Psoas muscle (tissue), 8 donors: ENCODE results near the gene SLC7A14. TPM values are rescaled to one million over a fixed set of nuclear protein-coding genes. Genes with fewer than 3 reads are reported as not detected.
A peak's percentile ranks its signal among the peaks of the same experiment; 100 is the strongest.

Experiments
- ATAC-seq, 4 donors: fragments of 200-7000 bp; cut with Tn5 transposase; one replicate each; pipeline ENCODE4 v1.9.1; 2020; ENCODE audit warnings: moderate library complexity in 3 of 4, mild to moderate bottlenecking in 2 of 4
- DNase-seq, 2 donors: peaks; one replicate each; pipeline ENCODE4 v3.0.0-alpha.2; 2020
- H3K27ac ChIP-seq: fragments of 200-600 bp; one replicate; pipeline ENCODE4 v1.8.0; 2022
- H3K27me3 ChIP-seq, 3 donors: fragments of 200-600 bp in 1 of 3; one replicate each; pipeline versions ENCODE4 v1.6.1 to v1.8.0; 2013 to 2022; ENCODE audit warnings: low read length in 2 of 3, mild to moderate bottlenecking in 2 of 3, moderate library complexity in 1 of 3; ENCODE audit not compliant: insufficient read depth in 3 of 3
- H3K36me3 ChIP-seq, 2 donors: fragments of 200-600 bp in 1 of 2; one replicate each; pipeline versions ENCODE4 v1.6.1 to v1.8.0; 2013 to 2022; ENCODE audit warnings: low read depth in 1 of 2, mild to moderate bottlenecking in 1 of 2, moderate library complexity in 1 of 2; ENCODE audit not compliant: insufficient read depth in 1 of 2
- H3K4me1 ChIP-seq: fragments of 200-600 bp; one replicate; pipeline ENCODE4 v1.8.0; 2022
- H3K4me3 ChIP-seq: fragments of 200-600 bp; one replicate; pipeline ENCODE4 v1.8.0; 2022; ENCODE audit warnings: mild to moderate bottlenecking
- H3K9me3 ChIP-seq: fragments of 200-600 bp; one replicate; pipeline ENCODE4 v1.8.0; 2022
- WGBS, 3 donors: extraction: QIAGEN DNeasy Blood & Tissue Kit; methylation state at CpG; one replicate each; pipeline versions ENCODE4 v1.1.6 to v1.1.7; 2013; 5-methylcytosine and 5-hydroxymethylcytosine counted together
- intact Hi-C, 2 donors: fragments of 100-400 bp; cut with DNase I; formaldehyde crosslinking; loops; one replicate each; pipeline versions ENCODE4 v1.11.0 to v1.14.2; 2022
- polyA plus RNA-seq, 3 donors: library from polyadenylated mRNA; stranded (reverse); fragments of 200-250 nt; gene quantifications; one replicate each; pipeline ENCODE4 v1.2.3, GENCODE V29; 2013
- total RNA-seq, 4 donors: library from RNA; stranded (reverse); fragmentation: NEBNext Ultra II Directional in 2 of 4; extraction: Animal tissue kit (Norgen Biotek cat#: 25700) in 2 of 4; gene quantifications; one replicate each; pipeline versions ENCODE4 v1.2.1 to v1.2.4, GENCODE V29; 2021 to 2023
- TF ChIP-seq, protein P1 (sequence below): fragments of 200-600 bp; IDR thresholded peaks from one replicate; pipeline ENCODE4 v1.8.0; 2022; ENCODE audit warnings: antibody characterized with exemption
- donor health status: healthy with polysubstance abuse.
- donor health status: DM: no; HTN: no; CAD: no; lungs with moderate emphysema.
- donor health status: Bipolar disorder and iron deficiency.
- donor health status: healthy.
- donor health status: DM: yes; HTN: yes; CAD: no.
- donor health status: DM: no; HTN: no; CAD: no.
- donor health status: DM: no; HTN: no; CAD: no.
- donor health status: DM: yes; HTN: yes; CAD: no.

The SLC7A14 gene
- total and polyA plus RNA-seq, 7 donors: under 0.01 to 0.04 (median 0.01) TPM; not detected in 4

DNA sequence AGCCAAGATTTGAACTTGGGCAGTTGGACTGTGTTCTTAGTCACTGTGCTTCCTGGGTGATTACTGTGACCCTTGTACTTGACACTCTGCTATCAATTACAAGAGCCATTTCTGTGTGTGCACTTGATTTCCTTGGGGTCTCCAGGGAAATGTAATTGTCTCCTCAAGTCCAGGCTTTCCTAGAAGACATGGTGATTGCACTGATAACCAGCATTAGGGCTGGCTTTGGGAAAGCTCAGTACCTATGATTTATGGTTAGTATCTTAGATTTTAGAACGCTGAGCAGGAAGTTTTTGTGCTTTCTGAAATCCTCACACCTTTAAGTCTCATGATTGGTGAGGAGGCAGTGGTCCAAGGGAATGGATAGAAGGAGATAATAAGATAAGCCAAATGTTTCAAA lies 168.8 kb downstream of the SLC7A14 start:
- intact Hi-C loops: loop anchor here in 1 of 2 donors (5.0 to 10.0 kb wide), 2 partner anchors 275 to 398 kb away; no protein-coding TSS in a partner anchor
- no peak for DNase-seq
- Histone ChIP-seq H3K9me3 (no peaks in the 10 kb centered on the region), H3K27ac (no peak overlapping the region), H3K4me1 (peaks cover 9% of the 10 kb centered on the region), H3K36me3 (no peaks in the 10 kb centered on the region), H3K27me3 (peaks cover 0 to 38% (median 7%) of the 10 kb centered on the region in 3 donors), H3K4me3 (no peak overlapping the region)
- ATAC-seq: no peak
- WGBS, 3 donors: 79 to 91% (median 85%) methylated on average over 1 of the region's 1 CpG
- TF ChIP-seq, protein P1, sequence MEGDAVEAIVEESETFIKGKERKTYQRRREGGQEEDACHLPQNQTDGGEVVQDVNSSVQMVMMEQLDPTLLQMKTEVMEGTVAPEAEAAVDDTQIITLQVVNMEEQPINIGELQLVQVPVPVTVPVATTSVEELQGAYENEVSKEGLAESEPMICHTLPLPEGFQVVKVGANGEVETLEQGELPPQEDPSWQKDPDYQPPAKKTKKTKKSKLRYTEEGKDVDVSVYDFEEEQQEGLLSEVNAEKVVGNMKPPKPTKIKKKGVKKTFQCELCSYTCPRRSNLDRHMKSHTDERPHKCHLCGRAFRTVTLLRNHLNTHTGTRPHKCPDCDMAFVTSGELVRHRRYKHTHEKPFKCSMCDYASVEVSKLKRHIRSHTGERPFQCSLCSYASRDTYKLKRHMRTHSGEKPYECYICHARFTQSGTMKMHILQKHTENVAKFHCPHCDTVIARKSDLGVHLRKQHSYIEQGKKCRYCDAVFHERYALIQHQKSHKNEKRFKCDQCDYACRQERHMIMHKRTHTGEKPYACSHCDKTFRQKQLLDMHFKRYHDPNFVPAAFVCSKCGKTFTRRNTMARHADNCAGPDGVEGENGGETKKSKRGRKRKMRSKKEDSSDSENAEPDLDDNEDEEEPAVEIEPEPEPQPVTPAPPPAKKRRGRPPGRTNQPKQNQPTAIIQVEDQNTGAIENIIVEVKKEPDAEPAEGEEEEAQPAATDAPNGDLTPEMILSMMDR: no peak

GRCh38 chr3:170414202-170414663 lies 171.6 kb downstream of the SLC7A14 start:
- H3K27me3 ChIP-seq: peaks cover 0 to 30% (median 7%) of the 10 kb centered on the region in 3 donors
- no peak for DNase-seq
- H3K4me1 ChIP-seq: peaks cover 8% of the 10 kb centered on the region
- whole genome bisulfite sequencing, 3 donors: 30 to 35% (median 32%) methylated on average over 5 of the region's 5 CpGs
- H3K27ac ChIP-seq: no peak overlapping the region
- ATAC-seq: peak in 3 of 4 donors; percentile 46 to 74 (median 52)
- intact Hi-C loops: loop anchor here (2.0 to 10.0 kb wide), 4 partner anchors 102 to 401 kb away; no protein-coding TSS in a partner anchor
- no peaks in the 10 kb centered on the region for H3K9me3 ChIP-seq
- H3K36me3 ChIP-seq: no peaks in the 10 kb centered on the region
- no peak overlapping the region for H3K4me3 ChIP-seq
- TF ChIP-seq, protein P1: peak; percentile 83

DNA sequence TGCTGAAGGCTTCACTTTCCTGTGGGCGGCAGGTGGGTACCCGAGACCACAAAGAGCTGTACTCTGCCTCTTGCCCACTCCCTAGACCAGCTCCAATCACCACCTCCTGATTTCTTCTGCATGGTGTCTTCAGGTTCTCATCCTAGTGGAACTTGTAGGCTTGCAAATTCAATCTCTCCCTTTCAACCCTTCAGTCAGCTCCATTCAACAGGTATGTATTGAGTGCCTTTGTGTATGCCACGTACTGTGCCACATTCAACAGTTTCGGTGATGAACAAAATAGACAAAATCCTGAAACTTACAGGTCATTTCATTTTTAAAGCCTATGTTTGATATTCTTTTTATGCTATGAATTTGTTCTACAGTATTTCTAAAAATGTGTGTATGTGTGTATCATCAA lies 172.6 kb downstream of the SLC7A14 start:
- 92 to 94% (median 94%) methylated on average over 4 of the region's 4 CpGs for WGBS, 3 donors
- Histone ChIP-seq H3K4me1 (peaks cover 4% of the 10 kb centered on the region), H3K27me3 (peaks cover 0 to 21% (median under 1%) of the 10 kb centered on the region in 3 donors), H3K27ac (no peak overlapping the region), H3K9me3 (no peaks in the 10 kb centered on the region), H3K4me3 (no peak overlapping the region), H3K36me3 (no peaks in the 10 kb centered on the region)
- ATAC-seq (no peak), DNase-seq (no peak)
- intact Hi-C loops: loop anchor here (5.0 to 10.0 kb wide), 3 partner anchors 101 to 402 kb away; no protein-coding TSS in a partner anchor
- TF ChIP-seq, protein P1: no peak

DNA sequence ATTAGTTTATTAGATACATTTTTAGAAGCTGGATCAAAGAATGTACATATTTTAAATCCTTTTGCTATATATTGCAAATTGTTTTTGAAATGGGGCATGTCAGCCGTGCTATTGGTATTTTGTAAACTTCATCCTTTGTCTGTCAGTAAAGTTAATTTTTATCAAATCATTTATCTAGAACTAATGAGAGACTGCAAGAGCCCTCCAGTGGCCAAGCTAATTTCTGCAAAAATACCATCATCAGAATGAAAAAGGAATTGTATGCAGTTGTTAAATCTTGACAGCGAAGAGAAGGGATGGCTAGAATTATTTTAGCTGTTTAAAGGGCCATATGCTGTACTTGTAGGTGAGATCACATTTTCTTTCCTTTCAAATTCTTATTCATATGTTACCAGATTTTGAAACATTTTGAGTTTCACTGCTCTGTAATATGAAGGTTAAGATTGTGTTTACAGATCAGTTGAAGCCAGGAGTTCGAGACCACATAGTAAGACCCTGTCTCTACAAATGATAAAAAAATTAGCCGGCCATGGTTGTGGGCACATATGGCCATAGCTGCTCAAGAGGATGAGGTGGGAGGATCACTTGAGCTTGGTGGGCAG lies 175.3 kb downstream of the SLC7A14 start:
- no peaks in the 10 kb centered on the region for H3K36me3 ChIP-seq
- WGBS, 3 donors: 53 to 62% (median 55%) methylated on average over 4 of the region's 4 CpGs
- H3K4me1 ChIP-seq: no peaks in the 10 kb centered on the region
- H3K27ac ChIP-seq: no peak overlapping the region
- TF ChIP-seq, protein P1: peak; percentile 49
- intact Hi-C loops: loop anchor here (2.0 to 10.0 kb wide), 4 partner anchors 98 to 404 kb away; no protein-coding TSS in a partner anchor
- DNase-seq: no peak
- peak in 1 of 4 donors; percentile 42 for ATAC-seq
- H3K9me3 ChIP-seq: no peaks in the 10 kb centered on the region
- H3K27me3 ChIP-seq: no peaks in the 10 kb centered on the region
- H3K4me3 ChIP-seq: no peak overlapping the region

Other genes with a start within 250 kb of the SLC7A14 start
- 10 to 100 TPM; 30.1 to 46.6 (median 40.2) TPM for gene SKIL, start 228.4 kb downstream of the SLC7A14 start, total RNA-seq
- gene SKIL, start 228.4 kb downstream of the SLC7A14 start, polyA plus RNA-seq: 10 to 100 TPM in 2 of 3 donors, 1 to 10 TPM in 1; 7.3 to 15.9 (median 14.0) TPM
- 1 to 10 TPM; 1.5 to 3.0 (median 2.1) TPM for gene CLDN11, start 167.2 kb downstream of the SLC7A14 start, total RNA-seq
- gene CLDN11, start 167.2 kb downstream of the SLC7A14 start, polyA plus RNA-seq: 1 to 10 TPM; 1.3 to 2.8 (median 1.7) TPM